Sigmoid colon (tissue), 7 donors: ENCODE measurements around the gene ARSJ. TPM values are rescaled to one million over a fixed set of nuclear protein-coding genes. Genes with fewer than 3 reads are reported as not detected.

Source experiments
- DNase-seq: peaks from one replicate; pipeline ENCODE4 v3.0.0-alpha.2; 2019
- H3K27ac ChIP-seq, 4 donors: fragments of 200-600 bp; sonication (generic); one replicate each; pipeline ENCODE4 v1.5.1; 2016 to 2019; ENCODE audit warnings: mild to moderate bottlenecking in 1 of 4
- H3K27me3 ChIP-seq, 3 donors: fragments of 200-600 bp; sonication (generic); one replicate each; pipeline ENCODE4 v1.5.1; 2019; ENCODE audit warnings: mild to moderate bottlenecking in 1 of 3
- H3K36me3 ChIP-seq, 4 donors: fragments of 200-600 bp; sonication (generic); one replicate each; pipeline ENCODE4 v1.5.1; 2016 to 2019
- H3K4me1 ChIP-seq, 4 donors: fragments of 200-600 bp; sonication (generic); one replicate each; pipeline ENCODE4 v1.5.1; 2017 to 2019
- H3K4me3 ChIP-seq, 4 donors: fragments of 200-600 bp; sonication (generic); one replicate each; pipeline ENCODE4 v1.5.1; 2017 to 2019; ENCODE audit warnings: mild to moderate bottlenecking in 2 of 4, moderate library complexity in 1 of 4
- H3K9me3 ChIP-seq, 4 donors: fragments of 200-600 bp in 3 of 4; sonication (generic) in 3 of 4; one replicate each; pipeline versions ENCODE4 v1.5.1 to v1.6.1; 2013 to 2019
- EP300 ChIP-seq, 4 donors: sonication (generic); formaldehyde crosslinking; IDR thresholded peaks; one replicate each; pipeline ENCODE4 v1.6.1; 2017; ENCODE audit warnings: antibody characterized with exemption in 4 of 4
- POLR2A ChIP-seq, 2 donors: fragments of 450-650 bp; IDR thresholded peaks; one replicate each; pipeline ENCODE4 v1.6.1; 2016; ENCODE audit warnings: antibody characterized with exemption in 2 of 2, mild to moderate bottlenecking in 2 of 2, moderate library complexity in 2 of 2
- POLR2AphosphoS5 ChIP-seq, 4 donors: sonication (generic); formaldehyde crosslinking; IDR thresholded peaks; one replicate each; pipeline ENCODE4 v1.6.1; 2017; ENCODE audit warnings: antibody characterized with exemption in 4 of 4
- WGBS, 2 donors: extraction: QIAGEN DNeasy Blood & Tissue Kit; methylation state at CpG; one replicate each; pipeline ENCODE4 v1.1.7; 2013; 5-methylcytosine and 5-hydroxymethylcytosine counted together
- intact Hi-C: fragments of 100-400 bp; cut with DNase I; formaldehyde crosslinking; loops from one replicate; pipeline ENCODE4 v1.15.1; 2023
- polyA plus RNA-seq, 3 donors: library from polyadenylated mRNA; stranded (reverse); fragments of 200-250 nt; gene quantifications; one replicate each; pipeline ENCODE4 v1.2.3, GENCODE V29; 2013
- total RNA-seq, 4 donors: library from RNA; depleted of rRNA; stranded (reverse); fragments of >200 nt; gene quantifications; one replicate each; pipeline ENCODE4 v1.1.0, GENCODE V29; 2016
- TF ChIP-seq, protein P1 (sequence below), 4 experiments: fragments of 450-650 bp in 3 of 4; fragments of 200-600 bp in 1 of 4; IDR thresholded peaks; one replicate each; pipeline ENCODE4 v1.5.1; 2016 to 2019; ENCODE audit warnings: antibody characterized with exemption in 4 of 4, mild to moderate bottlenecking in 3 of 4, moderate library complexity in 2 of 4
- donor health status: healthy with polysubstance abuse.
- donor health status: Bipolar disorder and iron deficiency.
- donor health status: healthy.

Gene ARSJ
- total and polyA plus RNA-seq, 7 donors = 0.46 to 11.9 (median 7.2) TPM

DNA sequence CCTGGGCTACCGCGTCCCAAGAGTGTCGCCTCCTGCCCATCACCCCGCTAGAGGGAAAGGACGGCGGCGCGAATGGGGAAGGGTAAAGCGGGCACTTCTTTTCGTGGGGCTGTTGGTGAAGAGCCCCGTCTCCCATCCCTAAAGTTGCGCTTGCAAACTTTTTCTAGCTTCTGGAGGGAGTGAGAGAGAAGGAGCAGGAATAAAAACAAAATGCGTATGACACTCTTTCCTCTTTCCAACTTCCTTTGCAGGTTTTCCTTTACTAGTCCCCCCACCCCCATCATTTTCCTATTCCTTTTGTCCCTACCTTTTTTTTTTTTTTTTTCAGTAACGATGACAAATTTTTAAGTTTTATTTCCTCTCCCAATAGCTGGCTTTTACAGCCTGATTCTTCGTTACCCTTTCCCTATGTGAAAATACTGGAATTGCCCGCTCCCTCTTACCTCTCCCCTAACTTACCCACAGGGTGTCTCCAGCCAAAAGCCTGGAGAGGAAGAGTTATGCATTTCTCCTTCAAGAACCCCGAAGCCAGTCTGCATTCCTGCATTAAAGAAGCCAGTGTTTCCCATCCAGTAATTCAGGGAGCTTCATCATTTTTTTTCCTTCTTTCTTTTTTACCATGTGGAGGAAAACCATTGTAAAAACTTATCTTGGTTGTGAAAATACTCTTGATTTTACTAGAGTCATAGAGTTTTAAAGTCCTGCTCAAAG is 613 bp upstream of the ARSJ start:
- no peak for DNase-seq
- TF ChIP-seq, protein P1, sequence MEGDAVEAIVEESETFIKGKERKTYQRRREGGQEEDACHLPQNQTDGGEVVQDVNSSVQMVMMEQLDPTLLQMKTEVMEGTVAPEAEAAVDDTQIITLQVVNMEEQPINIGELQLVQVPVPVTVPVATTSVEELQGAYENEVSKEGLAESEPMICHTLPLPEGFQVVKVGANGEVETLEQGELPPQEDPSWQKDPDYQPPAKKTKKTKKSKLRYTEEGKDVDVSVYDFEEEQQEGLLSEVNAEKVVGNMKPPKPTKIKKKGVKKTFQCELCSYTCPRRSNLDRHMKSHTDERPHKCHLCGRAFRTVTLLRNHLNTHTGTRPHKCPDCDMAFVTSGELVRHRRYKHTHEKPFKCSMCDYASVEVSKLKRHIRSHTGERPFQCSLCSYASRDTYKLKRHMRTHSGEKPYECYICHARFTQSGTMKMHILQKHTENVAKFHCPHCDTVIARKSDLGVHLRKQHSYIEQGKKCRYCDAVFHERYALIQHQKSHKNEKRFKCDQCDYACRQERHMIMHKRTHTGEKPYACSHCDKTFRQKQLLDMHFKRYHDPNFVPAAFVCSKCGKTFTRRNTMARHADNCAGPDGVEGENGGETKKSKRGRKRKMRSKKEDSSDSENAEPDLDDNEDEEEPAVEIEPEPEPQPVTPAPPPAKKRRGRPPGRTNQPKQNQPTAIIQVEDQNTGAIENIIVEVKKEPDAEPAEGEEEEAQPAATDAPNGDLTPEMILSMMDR (IDR thresholded peaks at IDR 0.05) = peak in 1 of 4 experiments; percentile 9
- no peak for TF ChIP-seq POLR2AphosphoS5 (IDR thresholded peaks at IDR 0.05)
- Histone ChIP-seq H3K9me3 (no peaks in the 10 kb centered on the region), H3K36me3 (no peaks in the 10 kb centered on the region), H3K4me1 (peaks cover 0 to 50% (median 25%) of the 10 kb centered on the region in 4 donors), H3K27me3 (no peaks in the 10 kb centered on the region), H3K27ac (peak overlapping the region; percentile 86 to 91 (median 89)), H3K4me3 (peak overlapping the region; percentile 56 to 81 (median 63))
- 5 to 7% methylated on average over 17 of the region's 17 CpGs for WGBS, 2 donors
- intact Hi-C loops = loop anchor here (2.0 to 10.0 kb wide), 2 partner anchors 217 to 585 kb away; no protein-coding TSS in a partner anchor

DNA sequence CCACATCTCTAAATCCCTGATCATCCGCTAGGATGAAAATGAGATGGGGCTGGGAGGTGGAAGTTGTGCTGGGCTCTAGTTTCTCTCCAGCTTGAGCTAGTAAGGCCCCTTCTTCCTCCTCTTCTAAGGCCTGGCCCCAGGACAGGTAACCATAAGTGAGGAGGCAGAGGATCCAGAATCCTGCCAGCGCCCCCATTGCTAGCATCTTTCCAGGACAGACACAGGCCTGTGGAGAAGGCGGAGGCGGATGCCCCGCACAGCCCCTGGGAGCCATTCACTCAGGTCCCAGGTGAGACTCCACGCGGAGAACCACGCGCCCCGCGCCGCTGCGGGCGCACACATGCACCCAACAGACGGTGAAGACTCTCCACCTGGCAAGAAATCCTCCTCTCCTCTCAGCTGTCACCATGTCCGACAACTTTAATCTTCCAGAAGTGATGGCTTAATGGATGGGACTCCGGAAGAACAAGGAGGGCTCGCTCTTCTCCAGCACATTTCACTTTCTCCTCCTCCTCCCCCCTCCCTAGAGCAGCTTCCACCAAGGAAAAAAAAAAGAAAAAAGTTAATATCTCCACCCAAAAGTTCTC is 793 bp downstream of the ARSJ start:
- peak overlapping the region; percentile 86 to 91 (median 89) for H3K27ac ChIP-seq
- TF ChIP-seq EP300 (IDR thresholded peaks at IDR 0.05) (no peak), POLR2A (IDR thresholded peaks at IDR 0.05) (no peak), POLR2AphosphoS5 (IDR thresholded peaks at IDR 0.05) (no peak)
- TF ChIP-seq, protein P1 (IDR thresholded peaks at IDR 0.05) = no peak
- no peaks in the 10 kb centered on the region for H3K27me3 ChIP-seq
- DNase-seq = no peak
- intact Hi-C loops = loop anchor here (10.0 kb wide), 1 partner anchor 584 kb away; no protein-coding TSS in a partner anchor
- H3K36me3 ChIP-seq = no peaks in the 10 kb centered on the region
- 75 to 77% methylated on average over 18 of the region's 18 CpGs for WGBS, 2 donors
- H3K4me3 ChIP-seq = peak overlapping the region; percentile 56 to 81 (median 63)
- peaks cover 0 to 50% (median 25%) of the 10 kb centered on the region in 4 donors for H3K4me1 ChIP-seq
- H3K9me3 ChIP-seq = no peaks in the 10 kb centered on the region

DNA sequence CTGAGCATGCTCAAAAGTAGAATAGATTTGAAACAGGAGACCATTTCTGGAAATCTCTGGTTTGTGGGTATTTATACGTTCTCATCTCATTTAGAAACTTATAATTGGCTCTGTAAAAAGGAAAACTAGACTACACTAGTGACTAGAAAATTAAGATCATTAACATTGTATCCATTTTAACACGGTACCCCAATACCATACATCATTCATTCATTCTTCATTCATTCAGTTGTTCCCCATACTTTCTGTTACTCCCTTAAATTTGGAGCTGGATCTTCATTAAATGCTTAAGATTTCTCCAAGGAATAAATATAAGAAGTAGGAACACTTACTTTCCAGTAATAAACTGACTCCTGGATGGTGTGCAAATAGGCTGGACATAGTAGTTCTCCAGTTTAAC is 1.3 kb downstream of the ARSJ start:
- Histone ChIP-seq H3K4me1 (peaks cover 0 to 50% (median 25%) of the 10 kb centered on the region in 4 donors), H3K4me3 (peak overlapping the region; percentile 56 to 81 (median 63)), H3K27ac (peak overlapping the region; percentile 86 to 91 (median 89)), H3K27me3 (no peaks in the 10 kb centered on the region), H3K36me3 (no peaks in the 10 kb centered on the region), H3K9me3 (no peaks in the 10 kb centered on the region)
- DNase-seq = no peak
- no peak for TF ChIP-seq POLR2AphosphoS5 (IDR thresholded peaks at IDR 0.05)
- TF ChIP-seq POLR2A (IDR thresholded peaks at IDR 0.05) = no peak
- TF ChIP-seq EP300 (IDR thresholded peaks at IDR 0.05) = no peak
- TF ChIP-seq, protein P1 (IDR thresholded peaks at IDR 0.05) = no peak
- intact Hi-C loops = loop anchor here (10.0 kb wide), 1 partner anchor 583 kb away; no protein-coding TSS in a partner anchor
- WGBS, 2 donors = 80 to 85% methylated on average over 2 of the region's 2 CpGs

DNA sequence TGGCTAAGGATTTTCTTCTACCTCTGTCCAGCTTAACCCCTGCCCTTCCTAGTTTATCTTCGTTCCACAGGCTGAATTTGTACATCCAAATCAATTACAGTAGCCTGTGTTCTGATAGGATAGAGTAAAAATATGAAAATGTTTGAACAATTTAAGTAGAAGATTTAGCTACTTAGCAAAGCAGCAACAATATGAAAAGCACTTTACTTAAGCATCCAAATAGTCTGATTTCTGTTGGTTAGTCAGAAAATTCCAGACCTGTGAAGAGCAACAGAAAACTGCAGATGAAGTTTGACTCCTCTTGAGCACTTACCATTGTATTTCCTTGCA is 2.0 kb downstream of the ARSJ start:
- intact Hi-C loops = loop anchor here (10.0 kb wide), 1 partner anchor 583 kb away; no protein-coding TSS in a partner anchor
- TF ChIP-seq, protein P1 (IDR thresholded peaks at IDR 0.05) = no peak
- TF ChIP-seq POLR2AphosphoS5 (IDR thresholded peaks at IDR 0.05) (no peak), POLR2A (IDR thresholded peaks at IDR 0.05) (no peak)

More for the DNA sequence above, 2.0 kb downstream of the ARSJ start:
- Histone ChIP-seq H3K4me3 (peak overlapping the region; percentile 10 to 81 (median 62)), H3K4me1 (peaks cover 0 to 50% (median 25%) of the 10 kb centered on the region in 4 donors), H3K27ac (peak overlapping the region; percentile 57 to 91 (median 86)), H3K27me3 (no peaks in the 10 kb centered on the region), H3K36me3 (no peaks in the 10 kb centered on the region), H3K9me3 (no peaks in the 10 kb centered on the region)
- DNase-seq = no peak
- 58 to 68% methylated on average over 1 of the region's 1 CpG for WGBS, 2 donors
